ENCODE measurements around the gene ASAP3.
A peak's percentile ranks its signal among the peaks of the same experiment; 100 is the strongest.

ASAP3 gene

DNA sequence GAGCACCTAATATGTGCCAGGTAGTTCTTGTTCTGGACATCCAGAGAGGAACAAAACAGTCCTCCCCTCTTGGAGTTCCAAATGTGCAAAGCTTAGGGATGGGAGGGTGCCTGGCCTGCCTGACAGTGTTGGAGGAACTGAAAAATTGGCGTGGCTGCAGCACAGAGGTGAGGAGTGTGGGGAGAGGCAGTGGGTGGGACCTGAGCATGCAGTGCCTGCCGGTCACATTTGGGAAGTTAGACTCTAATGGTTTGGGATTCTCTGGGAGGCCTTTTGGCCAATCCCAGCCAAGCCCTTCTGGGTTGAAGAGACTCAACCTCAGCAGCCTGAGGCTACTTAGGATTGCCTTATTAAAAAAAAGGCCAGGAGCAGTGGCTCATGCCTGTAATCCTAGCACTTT is 57.2 kb downstream of the ASAP3 start:
- TF ChIP-seq, protein P1, sequence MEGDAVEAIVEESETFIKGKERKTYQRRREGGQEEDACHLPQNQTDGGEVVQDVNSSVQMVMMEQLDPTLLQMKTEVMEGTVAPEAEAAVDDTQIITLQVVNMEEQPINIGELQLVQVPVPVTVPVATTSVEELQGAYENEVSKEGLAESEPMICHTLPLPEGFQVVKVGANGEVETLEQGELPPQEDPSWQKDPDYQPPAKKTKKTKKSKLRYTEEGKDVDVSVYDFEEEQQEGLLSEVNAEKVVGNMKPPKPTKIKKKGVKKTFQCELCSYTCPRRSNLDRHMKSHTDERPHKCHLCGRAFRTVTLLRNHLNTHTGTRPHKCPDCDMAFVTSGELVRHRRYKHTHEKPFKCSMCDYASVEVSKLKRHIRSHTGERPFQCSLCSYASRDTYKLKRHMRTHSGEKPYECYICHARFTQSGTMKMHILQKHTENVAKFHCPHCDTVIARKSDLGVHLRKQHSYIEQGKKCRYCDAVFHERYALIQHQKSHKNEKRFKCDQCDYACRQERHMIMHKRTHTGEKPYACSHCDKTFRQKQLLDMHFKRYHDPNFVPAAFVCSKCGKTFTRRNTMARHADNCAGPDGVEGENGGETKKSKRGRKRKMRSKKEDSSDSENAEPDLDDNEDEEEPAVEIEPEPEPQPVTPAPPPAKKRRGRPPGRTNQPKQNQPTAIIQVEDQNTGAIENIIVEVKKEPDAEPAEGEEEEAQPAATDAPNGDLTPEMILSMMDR (IDR thresholded peaks at IDR 0.05; ENCODE audit: low read depth, low read length) = no peak
- no peak for DNase-seq (ENCODE audit: extremely low read depth, low read depth)

DNA sequence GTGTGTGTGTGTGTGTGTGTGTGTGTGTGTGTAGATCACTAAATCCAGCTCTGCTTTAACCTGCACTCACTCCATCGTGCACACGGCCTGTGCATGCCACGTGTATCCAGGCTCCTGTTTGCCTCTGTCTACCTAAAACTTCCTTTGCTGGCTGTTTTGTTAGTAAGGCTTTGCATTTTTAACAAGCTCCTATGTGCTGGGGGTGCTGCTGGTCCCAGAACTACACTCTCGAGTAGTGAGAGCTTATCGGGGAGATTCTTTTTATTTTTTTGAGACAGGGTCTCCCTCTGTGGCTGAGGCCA is 58.8 kb downstream of the ASAP3 start:
- TF ChIP-seq, protein P1 (IDR thresholded peaks at IDR 0.05; ENCODE audit: low read depth, low read length) = no peak
- DNase-seq (ENCODE audit: extremely low read depth, low read depth) = no peak

DNA sequence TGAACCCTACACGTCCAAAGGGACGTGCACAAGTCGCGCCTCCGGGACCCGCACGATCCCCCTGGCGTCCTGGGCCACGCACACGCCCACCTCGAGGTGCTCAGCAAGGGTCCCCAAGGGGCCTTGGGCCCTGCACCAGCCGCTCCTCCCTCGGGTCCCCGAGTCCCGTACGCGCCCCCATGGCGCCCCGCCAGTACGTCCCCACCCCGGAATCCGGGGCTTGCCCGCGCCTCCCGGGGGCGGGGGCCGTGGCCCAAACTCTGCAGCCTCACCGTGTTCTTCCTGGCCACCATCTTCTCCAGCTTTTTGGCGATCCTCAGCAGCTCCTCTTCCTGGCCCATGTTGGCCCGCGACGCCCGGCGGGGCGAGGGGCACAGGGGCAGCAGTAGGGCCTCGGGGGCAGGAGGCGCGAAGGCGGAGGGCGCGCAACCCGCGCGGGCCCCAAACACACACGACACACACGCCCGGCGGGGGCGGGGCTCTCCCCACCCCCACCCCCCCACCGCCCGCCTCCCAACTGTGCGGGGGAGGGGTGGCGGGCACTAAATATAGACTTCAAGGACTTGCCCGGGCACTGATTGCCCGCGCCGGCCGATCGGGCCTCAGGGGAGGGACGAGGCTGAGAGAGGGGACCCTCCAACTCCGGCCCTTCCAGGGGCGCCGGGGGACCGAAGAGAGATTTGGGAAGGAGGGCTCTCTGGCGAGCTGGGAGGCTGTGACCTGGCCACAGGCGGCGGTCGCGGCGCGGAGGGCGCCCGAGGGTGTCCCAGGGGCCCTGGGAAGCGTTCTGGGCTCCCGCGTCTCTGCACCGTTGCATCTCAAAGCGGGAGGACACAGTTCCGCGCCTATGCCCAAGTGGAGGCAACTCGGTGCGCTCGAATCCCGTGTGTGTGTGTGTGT is 59.4 kb downstream of the ASAP3 start, which contains the start of gene TCEA3:
TSS of gene TCEA3 (minus strand) at position 456 of the 900 bp plus-strand sequence. CDS start at position 341, 115 bp downstream.
- no peak for DNase-seq (ENCODE audit: extremely low read depth, low read depth)

DNA sequence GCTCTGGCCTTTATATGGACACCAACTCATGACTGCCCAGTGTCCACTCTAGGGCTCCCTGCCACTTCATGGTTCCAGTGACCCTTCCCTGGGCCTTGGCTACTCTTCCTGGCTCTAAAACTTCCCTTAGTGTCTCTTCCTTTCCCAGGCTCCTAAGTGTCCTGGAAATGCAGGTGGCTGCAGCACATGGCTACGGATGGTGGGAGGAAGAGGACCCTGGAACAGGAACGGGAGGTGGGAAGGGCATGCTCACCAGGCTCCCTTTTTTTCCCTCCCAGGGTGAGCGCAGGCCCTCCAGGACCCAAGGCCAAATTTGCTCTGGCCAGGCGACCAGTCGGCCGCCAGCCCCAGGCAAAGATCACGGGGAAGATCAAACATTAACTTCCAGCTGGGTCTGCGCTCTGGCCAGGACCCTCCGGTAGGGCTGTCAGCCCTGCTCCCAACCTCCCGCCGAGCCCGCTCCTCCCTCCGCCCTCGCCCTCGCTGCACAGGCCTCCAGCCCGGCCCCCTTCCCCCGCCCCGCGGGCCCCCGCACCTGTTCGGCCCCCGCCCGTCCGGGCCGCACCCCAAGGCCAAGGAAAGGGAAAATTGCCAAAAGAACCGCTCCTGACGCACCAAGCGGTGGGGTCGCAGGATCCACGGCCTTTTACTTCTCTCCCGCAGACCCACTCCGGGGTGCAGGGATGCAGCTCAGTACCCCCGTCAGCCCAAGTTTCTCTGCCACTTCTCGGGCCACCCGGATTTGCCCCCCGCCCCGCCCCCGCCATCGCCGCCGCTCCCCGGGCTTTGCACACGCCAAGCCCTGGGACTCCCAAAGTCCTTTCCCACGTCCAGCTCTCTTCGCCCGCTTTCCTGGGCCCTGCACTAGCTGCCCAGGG is 60.3 kb downstream of the ASAP3 start:
- TF ChIP-seq, protein P1 (IDR thresholded peaks at IDR 0.05; ENCODE audit: low read depth, low read length) = no peak
- no peak for DNase-seq (ENCODE audit: extremely low read depth, low read depth)

More for the DNA sequence above, 59.4 kb downstream of the ASAP3 start, which contains the start of gene TCEA3:
- TF ChIP-seq, protein P1 (IDR thresholded peaks at IDR 0.05; ENCODE audit: low read depth, low read length) = peak; percentile 9

DNA sequence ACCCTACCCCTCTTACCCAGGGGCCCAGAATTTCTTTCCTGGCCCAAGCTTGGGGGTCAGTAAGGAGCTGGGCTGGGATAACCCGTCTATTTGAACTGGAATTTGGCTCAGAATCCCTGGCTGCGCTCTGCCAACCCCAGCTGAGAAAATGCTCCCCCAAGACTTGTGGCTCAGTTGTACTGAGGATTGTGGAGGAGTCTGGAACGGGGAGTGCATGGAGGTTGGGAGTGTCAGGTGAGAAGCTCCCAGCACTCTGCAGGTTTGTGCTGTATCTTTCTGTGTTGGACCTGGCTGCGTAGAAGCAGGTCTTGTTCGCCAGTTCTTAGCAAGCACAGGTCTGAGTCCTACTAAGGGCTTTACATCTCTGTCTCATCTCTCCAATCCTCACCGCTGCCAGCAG is 61.0 kb downstream of the ASAP3 start:
- TF ChIP-seq, protein P1 (IDR thresholded peaks at IDR 0.05; ENCODE audit: low read depth, low read length) = no peak
- DNase-seq (ENCODE audit: extremely low read depth, low read depth) = no peak

DNA sequence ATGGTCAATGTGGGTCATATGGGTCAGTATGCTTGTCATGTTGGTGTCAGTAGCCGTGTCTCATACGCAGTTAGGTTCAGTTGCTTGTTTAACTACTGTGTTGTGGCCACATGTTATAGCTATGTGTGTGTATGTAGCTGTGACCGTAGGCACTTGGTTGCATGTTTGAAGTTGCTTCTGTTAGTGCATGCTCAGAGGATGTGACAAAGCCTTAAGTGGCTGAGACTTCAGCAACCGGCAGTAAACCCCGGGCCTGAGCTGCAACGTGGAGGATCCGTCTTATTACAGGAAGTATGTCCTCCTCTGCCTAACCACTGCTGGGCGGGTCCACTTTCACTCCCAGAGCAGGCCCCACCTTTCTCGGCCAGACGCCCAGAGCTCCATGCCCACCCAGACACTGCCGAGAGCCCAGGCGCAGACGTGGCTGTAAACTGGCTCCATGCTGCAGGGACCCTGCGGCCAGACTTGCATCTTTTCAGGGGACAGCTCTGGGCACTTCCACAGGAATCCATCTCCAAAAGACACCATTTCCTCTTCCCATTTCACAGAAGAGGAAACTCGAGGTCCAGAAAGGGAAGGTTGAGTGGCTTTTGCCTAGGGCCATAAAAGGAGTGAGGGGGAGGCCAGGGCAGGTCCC is 61.6 kb downstream of the ASAP3 start:
- DNase-seq (ENCODE audit: extremely low read depth, low read depth) = no peak
- TF ChIP-seq, protein P1 (IDR thresholded peaks at IDR 0.05; ENCODE audit: low read depth, low read length) = no peak

Measured in AG09319 (cell line).